ENCODE measurements around the gene GPR171. TPM values are rescaled to one million over a fixed set of nuclear protein-coding genes. Genes with fewer than 3 reads are reported as not detected.
"Not testable (repeated sequence)": the region's sequence is repeated elsewhere in the genome, so short reads cannot be mapped to it uniquely, and the experiment has no call there.

Gene GPR171, protein sequence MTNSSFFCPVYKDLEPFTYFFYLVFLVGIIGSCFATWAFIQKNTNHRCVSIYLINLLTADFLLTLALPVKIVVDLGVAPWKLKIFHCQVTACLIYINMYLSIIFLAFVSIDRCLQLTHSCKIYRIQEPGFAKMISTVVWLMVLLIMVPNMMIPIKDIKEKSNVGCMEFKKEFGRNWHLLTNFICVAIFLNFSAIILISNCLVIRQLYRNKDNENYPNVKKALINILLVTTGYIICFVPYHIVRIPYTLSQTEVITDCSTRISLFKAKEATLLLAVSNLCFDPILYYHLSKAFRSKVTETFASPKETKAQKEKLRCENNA
- not detected in 2 replicates for total RNA-seq (2014; rRNA removed)
- Bru-seq, nascent RNA: not detected
- percentile 7 among the genes with signal in this experiment for BruChase-seq, experiment 1, labeled RNA remaining after a 6-hour chase
- percentile 15 among the genes with signal in this experiment for BruChase-seq, experiment 2, labeled RNA remaining after a 2-hour chase
- long read RNA-seq, partial matches to known transcripts: 0 of 1 reads
- long read RNA-seq, other reads (novel, unspliced or antisense): 0 of 1 reads

- intact Hi-C loops (cut with micrococcal nuclease): no loop called here
- no peak within 1 kb of the TSS for H3K4me3 ChIP-seq (ENCODE audit: low read length)
- ATAC-seq: no peak
- H2AFZ ChIP-seq (ENCODE audit: low read length): no peak within 1 kb of the TSS
- no peaks in the 10 kb centered on the region for H3K4me1 ChIP-seq (ENCODE audit: insufficient read depth, low read length)
- TF ChIP-seq EZH2phosphoT487 (IDR thresholded peaks at IDR 0.05; ENCODE audit: borderline replicate concordance, low read length): no peak
- TF ChIP-seq, protein P1, sequence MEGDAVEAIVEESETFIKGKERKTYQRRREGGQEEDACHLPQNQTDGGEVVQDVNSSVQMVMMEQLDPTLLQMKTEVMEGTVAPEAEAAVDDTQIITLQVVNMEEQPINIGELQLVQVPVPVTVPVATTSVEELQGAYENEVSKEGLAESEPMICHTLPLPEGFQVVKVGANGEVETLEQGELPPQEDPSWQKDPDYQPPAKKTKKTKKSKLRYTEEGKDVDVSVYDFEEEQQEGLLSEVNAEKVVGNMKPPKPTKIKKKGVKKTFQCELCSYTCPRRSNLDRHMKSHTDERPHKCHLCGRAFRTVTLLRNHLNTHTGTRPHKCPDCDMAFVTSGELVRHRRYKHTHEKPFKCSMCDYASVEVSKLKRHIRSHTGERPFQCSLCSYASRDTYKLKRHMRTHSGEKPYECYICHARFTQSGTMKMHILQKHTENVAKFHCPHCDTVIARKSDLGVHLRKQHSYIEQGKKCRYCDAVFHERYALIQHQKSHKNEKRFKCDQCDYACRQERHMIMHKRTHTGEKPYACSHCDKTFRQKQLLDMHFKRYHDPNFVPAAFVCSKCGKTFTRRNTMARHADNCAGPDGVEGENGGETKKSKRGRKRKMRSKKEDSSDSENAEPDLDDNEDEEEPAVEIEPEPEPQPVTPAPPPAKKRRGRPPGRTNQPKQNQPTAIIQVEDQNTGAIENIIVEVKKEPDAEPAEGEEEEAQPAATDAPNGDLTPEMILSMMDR (conservative IDR thresholded peaks at IDR 0.05; ENCODE audit: low read depth, low read length): no peak
- no peak for TF ChIP-seq EZH2 (IDR thresholded peaks at IDR 0.05; ENCODE audit: low read length, unreplicated experiment)
- no TSS peak for BruUV-seq (replicated peaks)
- no peak within 1 kb of the TSS for H3K9ac ChIP-seq (ENCODE audit: low read length)
- CTCF ChIA-PET: no interaction called here
- no peaks in the 10 kb centered on the region for H3K9me2 ChIP-seq (replicated peaks; ENCODE audit: low read length)
- H3K36me3 ChIP-seq (ENCODE audit: low read depth, low read length): no peaks in the 10 kb centered on the region
- H3K27ac ChIP-seq (ENCODE audit: low read length): no peak within 1 kb of the TSS
- no peaks in the 10 kb centered on the region for H3K9me3 ChIP-seq (ENCODE audit: low read length)
- POLR2A ChIA-PET (ENCODE audit: unreplicated experiment): interaction anchor here (0.6 kb wide), 1 partner anchor 16 kb away, joined by 3 read pairs; no protein-coding TSS in a partner anchor
- H3K4me2 ChIP-seq (ENCODE audit: low read length): no peak within 1 kb of the TSS
- no peak for DNase-seq
- no peaks in the 10 kb centered on the region for H3K79me2 ChIP-seq (ENCODE audit: low read length)
- no peaks in the 10 kb centered on the region for H4K20me1 ChIP-seq (ENCODE audit: low read length)
- H3K27me3 ChIP-seq (ENCODE audit: low read length): no peaks in the 10 kb centered on the region
- H3F3A ChIP-seq (ENCODE audit: low read length, unreplicated experiment): no peaks in the 10 kb centered on the region
Observed at GRCh38 chr3:151203051-151203420, at the start of gene GPR171. GPR171 (minus strand) TSS chr3:151203216; CDS start chr3:151199386, 3,830 bp downstream.

GRCh38 chr3:151248772-151249337 is 45.8 kb upstream of the GPR171 start:
- Histone ChIP-seq H3K79me2 (ENCODE audit: low read length) (no peaks in the 10 kb centered on the region), H2AFZ (ENCODE audit: low read length) (no peak overlapping the region), H3K4me3 (ENCODE audit: low read length) (no peak overlapping the region), H3K9me3 (ENCODE audit: low read length) (no peaks in the 10 kb centered on the region), H3K9ac (ENCODE audit: low read length) (no peak overlapping the region), H3K4me1 (ENCODE audit: insufficient read depth, low read length) (no peaks in the 10 kb centered on the region; the same call in 1 of the 2 replicates), H3K36me3 (ENCODE audit: low read depth, low read length) (no peaks in the 10 kb centered on the region), H4K20me1 (ENCODE audit: low read length) (no peaks in the 10 kb centered on the region), H3K27ac (ENCODE audit: low read length) (no peak overlapping the region), H3F3A (ENCODE audit: low read length, unreplicated experiment) (no peaks in the 10 kb centered on the region), H3K4me2 (ENCODE audit: low read length) (no peak overlapping the region), H3K9me2 (replicated peaks; ENCODE audit: low read length) (no peaks in the 10 kb centered on the region), H3K27me3 (ENCODE audit: low read length) (no peaks in the 10 kb centered on the region; the same call in 1 of the 2 replicates)
- BruUV-seq (replicated peaks): no TSS peak
- no peak for TF ChIP-seq EZH2phosphoT487 (IDR thresholded peaks at IDR 0.05; ENCODE audit: borderline replicate concordance, low read length)
- TF ChIP-seq EZH2 (IDR thresholded peaks at IDR 0.05; ENCODE audit: low read length, unreplicated experiment): no peak
- TF ChIP-seq, protein P1 (conservative IDR thresholded peaks at IDR 0.05; ENCODE audit: low read depth, low read length): no peak
- ATAC-seq: no peak
- intact Hi-C loops (cut with micrococcal nuclease): no loop called here
- POLR2A ChIA-PET (ENCODE audit: unreplicated experiment): no interaction called here
- CTCF ChIA-PET: no interaction called here
- no peak for DNase-seq

DNA sequence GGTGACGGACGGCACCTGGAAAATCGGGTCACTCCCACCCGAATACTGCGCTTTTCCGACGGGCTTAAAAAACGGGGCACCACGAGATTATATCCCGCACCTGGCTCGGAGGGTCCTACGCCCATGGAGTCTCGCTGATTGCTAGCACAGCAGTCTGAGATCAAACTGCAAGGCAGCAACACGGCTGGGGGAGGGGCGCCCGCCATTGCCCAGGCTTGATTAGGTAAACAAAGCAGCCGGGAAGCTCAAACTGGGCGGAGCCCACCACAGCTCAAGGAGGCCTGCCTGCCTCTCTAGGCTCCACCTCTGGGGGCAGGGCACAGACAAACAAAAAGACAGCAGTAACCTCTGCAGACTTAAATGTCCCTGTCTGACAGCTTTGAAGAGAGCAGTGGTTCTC is 39.0 kb upstream of the GPR171 start:
- peaks cover 13% of the 10 kb centered on the region for H3K4me1 ChIP-seq (ENCODE audit: insufficient read depth, low read length)
- H4K20me1 ChIP-seq (ENCODE audit: low read length); DNase-seq; H3K79me2 ChIP-seq (ENCODE audit: low read length); BruUV-seq (replicated peaks); H3K4me2 ChIP-seq (ENCODE audit: low read length); H3K4me3 ChIP-seq (ENCODE audit: low read length); POLR2A ChIA-PET (ENCODE audit: unreplicated experiment); H3K27me3 ChIP-seq (ENCODE audit: low read length); H3K27ac ChIP-seq (ENCODE audit: low read length); H3F3A ChIP-seq (ENCODE audit: low read length, unreplicated experiment); H2AFZ ChIP-seq (ENCODE audit: low read length); H3K36me3 ChIP-seq (ENCODE audit: low read depth, low read length); H3K9me2 ChIP-seq (replicated peaks; ENCODE audit: low read length); intact Hi-C loops (cut with micrococcal nuclease); H3K9me3 ChIP-seq (ENCODE audit: low read length); H3K9ac ChIP-seq (ENCODE audit: low read length); ATAC-seq; CTCF ChIA-PET: not testable (repeated sequence)
